RKO (cell line): ENCODE data around the gene OR8B2.
"Not testable (repeated sequence)": the region's sequence is repeated elsewhere in the genome, so short reads cannot be mapped to it uniquely, and the experiment has no call there.

Experiments used
- DNase-seq: peaks from one replicate; pipeline ENCODE4 v3.0.0-alpha.2; 2016; ENCODE audit warnings: low spot score

The OR8B2 gene

GRCh38 chr11:124384399-124384798, at the start of gene OR8B2:
Gene OR8B2 (minus strand): TSS chr11:124384499. CDS start chr11:124383343, 1,156 bp downstream.
- DNase-seq, result no peak

DNA sequence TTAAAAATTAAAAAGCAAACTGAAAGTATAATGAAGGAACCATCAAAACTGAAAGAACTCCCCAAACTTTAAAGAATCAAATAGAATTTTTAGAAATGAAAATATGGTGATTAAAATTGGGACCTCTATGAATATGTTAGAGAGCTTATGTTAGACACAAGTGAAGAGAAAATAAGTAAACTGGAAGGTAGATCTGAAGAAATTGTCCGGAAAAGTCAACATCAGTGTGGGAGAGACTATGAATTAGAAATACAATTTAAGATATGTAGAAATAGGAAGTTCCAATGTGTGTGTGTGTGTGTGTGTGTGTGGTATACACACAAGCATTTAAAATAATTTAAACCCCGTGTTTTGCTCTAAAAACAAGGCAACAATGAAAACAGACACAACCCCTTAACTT, 45.3 kb upstream of the OR8B2 start:
- no peak for DNase-seq

GRCh38 chr11:124424384-124424921, 40.2 kb upstream of the OR8B2 start, which contains the start of gene OR8B4:
Gene OR8B4 (minus strand): TSS chr11:124424871. CDS start chr11:124424871, 0 bp downstream.
- DNase-seq, result no peak

DNA sequence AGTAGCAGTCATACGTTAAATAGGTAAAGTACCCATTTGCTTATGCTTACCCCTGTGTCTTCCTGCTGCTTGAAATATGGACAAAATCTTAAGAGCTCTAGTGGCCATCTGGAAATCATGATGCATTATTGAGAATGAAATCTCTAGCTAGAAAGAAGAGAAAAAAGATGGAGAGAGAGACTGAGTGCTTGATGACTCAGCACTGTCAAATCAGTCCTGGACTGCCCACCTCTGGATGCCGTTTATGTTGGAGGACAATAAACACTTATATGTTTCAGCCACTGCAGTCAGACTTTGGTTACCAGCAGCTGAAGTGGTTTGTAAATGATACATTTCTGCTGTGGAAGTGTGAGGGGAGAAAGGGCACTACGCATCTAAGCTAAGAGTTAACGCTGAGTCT, 36.7 kb upstream of the OR8B2 start:
- DNase-seq, result no peak

DNA sequence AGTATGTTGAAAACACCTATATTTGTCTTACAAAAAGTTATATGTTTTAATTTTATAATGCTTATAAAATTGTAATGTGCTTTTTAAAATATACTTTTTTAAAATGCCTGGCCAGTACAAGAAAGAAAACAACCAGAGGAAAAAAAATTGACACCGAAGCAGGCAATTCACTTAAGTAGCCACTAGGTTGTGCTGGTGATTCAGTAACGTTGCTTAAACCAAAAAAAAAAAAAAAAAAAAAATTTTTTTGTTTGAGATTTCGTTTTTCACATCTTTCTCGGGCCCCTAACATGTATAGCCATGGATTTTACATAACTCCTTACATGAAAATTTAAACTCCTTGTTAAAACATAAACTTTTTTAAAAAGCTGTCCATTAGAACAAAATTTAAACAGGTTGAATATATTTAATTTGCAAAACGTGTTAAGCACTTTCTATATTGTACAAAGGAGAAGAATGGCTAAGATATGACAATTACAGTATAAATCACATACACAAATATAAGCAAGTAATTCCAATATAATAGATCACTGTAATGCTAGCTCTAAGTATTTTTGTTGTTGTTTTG, 31.1 kb upstream of the OR8B2 start:
- DNase-seq, result peak; percentile 72

GRCh38 chr11:124409906-124410305, 25.6 kb upstream of the OR8B2 start:
- DNase-seq, result no peak

- peak; percentile 16 for DNase-seq
Observed at GRCh38 chr11:124405581-124405980, 21.3 kb upstream of the OR8B2 start.

GRCh38 chr11:124403186-124403585, 18.9 kb upstream of the OR8B2 start:
- not testable (repeated sequence) for DNase-seq

GRCh38 chr11:124402326-124402922, 18.1 kb upstream of the OR8B2 start:
- peak; percentile 84 for DNase-seq

GRCh38 chr11:124398924-124399323, 14.6 kb upstream of the OR8B2 start, which contains the start of gene OR8B3:
Gene OR8B3 (minus strand): TSS chr11:124399024. CDS start chr11:124397351, 1,673 bp downstream.
- no peak for DNase-seq

DNA sequence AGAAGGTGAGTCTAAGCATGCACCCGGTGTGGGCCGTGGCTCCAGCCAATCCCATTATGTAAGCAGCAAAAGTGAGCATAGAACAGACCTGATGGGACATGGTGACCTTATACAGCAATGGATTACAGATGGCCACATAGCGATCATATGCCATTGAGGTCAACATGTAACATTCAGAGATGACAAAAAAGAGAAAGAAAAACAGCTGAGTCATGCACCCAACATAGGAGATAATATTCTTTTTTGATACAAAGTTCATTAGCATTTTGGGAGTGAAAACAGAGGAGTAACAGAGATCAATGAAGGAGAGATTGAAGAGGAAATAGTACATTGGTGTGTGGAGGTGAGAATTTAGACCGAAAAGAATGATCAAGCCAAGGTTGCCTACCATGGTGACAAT, 12.5 kb upstream of the OR8B2 start:
- not testable (repeated sequence) for DNase-seq

- DNase-seq, result peak; percentile 21
Observed at GRCh38 chr11:124394408-124394807, 10.1 kb upstream of the OR8B2 start.

DNA sequence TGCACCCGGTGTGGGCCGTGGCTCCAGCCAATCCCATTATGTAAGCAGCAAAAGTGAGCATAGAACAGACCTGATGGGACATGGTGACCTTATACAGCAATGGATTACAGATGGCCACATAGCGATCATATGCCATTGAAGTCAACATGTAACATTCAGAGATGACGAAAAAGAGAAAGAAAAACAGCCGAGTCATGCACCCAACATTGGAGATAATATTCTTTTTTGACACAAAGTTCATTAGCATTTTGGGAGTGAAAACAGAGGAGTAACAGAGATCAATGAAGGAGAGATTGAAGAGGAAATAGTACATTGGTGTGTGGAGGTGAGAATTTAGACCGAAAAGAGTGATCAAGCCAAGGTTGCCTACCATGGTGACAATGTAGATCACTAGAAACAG, 1.4 kb downstream of the OR8B2 start:
- DNase-seq, result not testable (repeated sequence)

- no peak for DNase-seq
Observed at GRCh38 chr11:124380585-124380984, 3.7 kb downstream of the OR8B2 start.

DNA sequence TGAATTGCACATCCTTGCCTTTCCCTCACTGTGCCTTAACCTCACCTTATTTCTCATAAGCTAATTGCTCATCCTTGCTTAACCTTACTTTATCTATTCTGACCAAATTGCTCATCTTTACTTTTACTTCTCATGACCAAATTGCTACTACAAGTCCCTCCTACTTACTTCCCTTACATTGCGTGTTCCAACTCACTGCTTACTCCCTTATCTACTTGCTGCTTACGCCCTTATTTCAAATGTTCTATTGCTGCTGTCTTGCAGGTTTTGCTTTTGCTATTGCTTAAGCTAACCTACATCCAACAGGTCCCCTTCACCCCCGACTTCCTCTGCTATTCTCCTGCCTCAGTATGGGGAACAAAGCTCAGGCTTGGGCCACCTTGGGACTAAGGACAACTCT, 8.0 kb downstream of the OR8B2 start:
- DNase-seq, result no peak

GRCh38 chr11:124359566-124359965, 24.7 kb downstream of the OR8B2 start:
- DNase-seq, result no peak

DNA sequence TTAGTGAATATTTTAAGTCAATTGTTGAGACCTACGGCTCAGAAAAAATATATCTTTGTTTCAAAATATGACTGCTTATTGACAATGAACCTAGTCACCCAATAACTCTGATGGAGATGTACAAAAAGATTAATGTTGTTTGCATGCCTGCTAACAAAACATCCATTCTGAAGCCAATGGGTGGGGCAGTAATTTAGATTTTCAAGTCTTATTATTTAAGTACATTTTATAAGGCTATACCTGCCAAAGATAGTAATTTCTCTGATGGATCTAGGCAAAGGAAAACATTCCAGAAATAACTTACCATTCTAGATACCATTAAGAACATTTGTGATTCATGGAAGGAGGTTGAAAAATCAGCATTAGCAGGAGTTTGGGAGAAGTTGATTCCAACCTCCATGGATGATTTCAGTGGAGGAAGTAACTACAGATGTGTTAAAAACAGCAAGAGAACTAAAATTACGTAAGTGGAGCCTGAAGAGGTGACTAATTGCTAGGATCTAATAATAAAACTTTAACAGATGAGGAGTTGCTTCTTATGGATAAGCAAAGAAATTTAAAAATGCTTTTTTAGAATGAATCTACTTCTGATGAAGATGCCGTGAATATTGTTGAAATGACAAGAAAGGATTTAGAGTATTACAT, 37.9 kb downstream of the OR8B2 start:
- no peak for DNase-seq

GRCh38 chr11:124344346-124344745, 40.0 kb downstream of the OR8B2 start:
- no peak for DNase-seq

DNA sequence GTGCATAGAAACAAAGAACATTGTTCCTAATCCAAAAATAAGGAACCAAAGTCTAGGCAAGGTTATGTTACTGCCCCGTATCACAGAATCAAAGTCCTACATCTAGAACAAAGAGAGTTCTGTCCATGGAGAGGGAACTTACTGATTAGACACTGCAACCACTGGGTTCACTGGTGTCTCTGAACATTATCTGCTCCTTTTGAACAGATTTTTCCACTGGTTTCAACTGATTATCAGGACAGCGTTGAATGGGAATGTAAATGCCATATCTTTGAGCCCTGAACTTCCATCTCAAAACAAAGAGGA, 44.2 kb downstream of the OR8B2 start:
- no peak for DNase-seq

GRCh38 chr11:124339396-124340141, 44.7 kb downstream of the OR8B2 start:
- DNase-seq, result no peak
